GM18861 (cell line): ENCODE data around the gene RTP3.
"Not testable (repeated sequence)": the region's sequence is repeated elsewhere in the genome, so short reads cannot be mapped to it uniquely, and the experiment has no call there.

ENCODE experiments used
- ATAC-seq: cut with Tn5 transposase; IDR thresholded peaks from one replicate; pipeline ENCODE4 v1.9.1; 2021; ENCODE audit not compliant: unreplicated experiment

Gene RTP3

DNA sequence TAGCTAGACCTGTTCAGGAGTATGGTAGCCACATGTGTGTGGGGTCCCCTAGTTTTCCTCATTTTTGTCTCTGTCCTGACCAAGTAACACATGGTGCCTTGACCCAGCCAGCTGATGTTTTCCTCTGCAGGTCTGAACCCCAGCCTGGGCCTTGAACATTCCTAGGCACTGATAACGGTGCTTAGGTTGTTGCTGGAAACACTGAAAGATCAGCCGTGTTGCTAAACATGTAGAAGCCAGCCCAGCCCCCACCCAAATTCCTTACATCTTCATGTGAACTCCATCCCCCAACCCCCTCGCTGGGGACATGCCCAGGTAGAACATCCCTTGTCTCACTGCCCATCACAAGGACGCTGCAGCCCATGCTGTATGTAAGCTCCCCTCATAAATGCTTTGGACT is 18.7 kb downstream of the RTP3 start:
- no peak for ATAC-seq

DNA sequence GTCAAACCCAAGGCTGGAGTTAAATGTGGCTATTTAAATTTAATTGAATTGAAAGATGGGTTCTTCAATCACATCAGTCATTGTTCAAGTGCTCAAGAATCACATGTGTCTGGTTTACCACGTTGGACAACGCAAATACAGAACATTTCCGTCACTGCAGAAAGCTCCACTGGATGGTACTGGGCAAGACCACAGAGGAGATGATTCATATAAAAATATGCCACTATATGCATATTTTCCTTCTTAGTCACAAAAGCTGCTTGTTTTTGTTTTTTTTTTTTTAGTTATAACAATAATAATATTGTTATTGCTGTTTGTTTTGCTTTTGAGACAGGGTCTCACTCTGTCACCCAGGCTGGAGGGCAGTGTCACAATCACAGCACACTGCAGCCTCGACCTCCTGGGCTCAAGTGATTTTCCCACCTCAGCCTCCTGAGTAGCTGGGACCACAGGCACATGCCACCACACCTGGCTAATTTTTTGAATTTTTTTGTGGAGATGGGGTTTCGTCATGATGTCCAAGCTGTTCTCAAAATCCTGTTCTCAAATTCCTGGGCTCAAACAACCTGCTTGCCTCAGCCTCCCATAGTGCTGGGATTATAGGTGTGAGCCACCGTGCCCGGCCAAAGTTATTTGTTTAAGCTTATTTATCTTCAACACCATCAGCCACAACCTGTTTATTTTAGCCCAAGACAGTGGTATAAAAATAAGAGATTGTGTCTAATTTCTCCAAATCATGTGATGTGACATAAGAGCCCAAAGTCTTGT is 19.4 kb downstream of the RTP3 start:
- no peak for ATAC-seq

DNA sequence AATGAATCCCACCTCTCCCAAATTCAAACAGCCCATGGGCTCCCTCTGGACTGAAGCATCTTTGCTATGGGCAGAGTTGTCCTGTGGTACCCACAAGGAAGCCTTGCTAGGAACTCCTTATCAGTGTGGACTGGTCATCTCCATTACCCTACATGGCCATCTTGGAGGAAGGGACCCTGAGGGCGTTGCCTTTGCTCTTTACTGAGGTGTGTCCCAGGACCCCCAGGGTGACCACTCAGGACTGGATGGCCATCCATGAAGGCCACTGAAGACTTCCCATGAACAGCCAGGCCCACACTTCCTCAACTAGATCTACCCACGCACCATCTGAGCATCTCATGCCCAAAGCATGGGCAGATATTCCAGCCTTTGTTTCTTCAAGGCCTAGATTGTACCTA is 20.0 kb downstream of the RTP3 start:
- no peak for ATAC-seq

DNA sequence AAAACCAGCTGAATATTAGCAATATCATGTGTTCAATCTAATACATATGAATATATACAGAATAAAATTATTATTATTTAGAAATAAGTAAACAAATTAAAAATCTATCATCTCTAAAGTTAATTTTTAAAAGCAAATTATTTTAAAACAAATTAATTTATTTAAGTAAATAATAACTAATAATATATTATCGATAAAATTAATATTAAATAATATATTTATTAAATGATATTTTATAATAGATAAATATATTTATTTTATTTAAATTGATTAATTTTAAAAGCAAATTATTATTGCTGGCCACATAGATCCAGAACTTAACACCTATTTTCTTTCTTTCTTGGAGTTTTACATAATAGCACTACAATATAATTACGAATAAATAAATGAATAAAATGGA is 22.2 kb downstream of the RTP3 start:
- no peak for ATAC-seq

DNA sequence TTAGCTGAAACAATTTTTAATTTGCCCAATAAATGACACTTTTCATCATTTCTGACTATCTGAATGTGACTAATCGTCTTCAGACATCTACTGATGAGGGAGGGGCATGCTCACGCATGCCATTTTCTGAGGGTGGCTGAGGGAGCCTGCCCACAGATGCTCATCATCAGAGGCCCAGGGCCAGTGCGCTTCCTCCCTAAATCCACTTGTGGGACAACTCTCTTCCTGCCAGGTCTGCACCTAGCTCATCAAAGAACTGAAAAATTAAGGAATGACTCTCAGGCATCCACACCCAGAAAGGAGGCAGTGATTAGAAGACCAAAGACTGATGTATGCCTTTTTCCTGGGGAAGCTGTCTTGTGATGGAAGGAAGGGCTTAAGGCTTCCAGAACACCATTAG is 22.8 kb downstream of the RTP3 start:
- no peak for ATAC-seq

DNA sequence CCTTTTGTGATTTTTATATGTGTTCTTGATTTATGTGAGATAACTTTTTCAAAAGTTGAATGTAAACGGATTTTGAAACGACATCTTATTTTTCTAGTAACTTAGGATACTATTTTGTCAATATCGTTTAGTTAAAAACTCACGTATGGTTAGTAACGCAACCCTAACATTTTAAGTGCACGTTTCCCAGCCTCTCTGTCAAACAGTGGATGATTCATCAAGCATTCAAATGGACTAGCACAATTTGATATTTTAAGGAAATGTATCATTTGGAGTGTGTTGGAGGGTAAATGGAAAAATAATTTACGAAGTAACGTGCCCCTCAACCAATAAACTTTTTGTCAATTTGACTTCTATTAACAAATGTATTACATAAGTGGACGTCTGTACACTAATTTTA is 23.3 kb downstream of the RTP3 start:
- no peak for ATAC-seq

DNA sequence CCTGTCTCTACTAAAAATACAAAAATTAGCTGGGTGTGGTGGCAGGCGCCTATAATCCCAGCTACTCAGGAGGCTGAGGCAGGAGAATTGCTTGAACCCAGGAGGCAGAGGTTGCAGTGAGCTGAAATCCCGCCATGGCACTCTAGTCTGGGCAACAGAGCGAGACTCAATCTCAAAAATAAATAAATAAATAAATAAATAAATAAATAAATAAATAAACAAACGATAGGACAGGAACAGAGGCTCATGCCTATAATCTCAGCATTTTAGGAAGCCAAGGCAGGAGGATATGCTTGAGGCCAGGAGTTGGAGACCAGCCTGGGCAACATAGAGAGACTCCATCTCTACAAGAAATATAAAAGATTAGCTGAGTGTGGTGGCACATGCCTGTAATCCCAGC is 24.4 kb downstream of the RTP3 start:
- ATAC-seq, result not testable (repeated sequence)

DNA sequence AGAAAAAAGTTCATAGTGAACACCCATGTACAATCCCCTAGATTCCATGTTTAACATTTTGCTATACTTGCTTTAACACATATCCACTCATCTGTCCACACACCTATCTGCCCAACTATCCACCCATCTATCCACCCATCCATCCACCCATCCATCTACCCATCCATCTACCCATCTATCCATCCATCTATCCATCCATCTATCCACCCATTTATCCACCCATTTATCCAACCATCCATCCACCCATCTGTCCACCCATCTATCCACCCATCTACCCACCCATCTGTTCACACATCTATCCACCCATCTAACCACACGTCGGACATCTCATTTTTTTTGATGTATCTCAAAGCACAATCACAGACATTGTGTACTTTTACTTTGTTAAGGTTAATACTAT is 25.8 kb downstream of the RTP3 start:
- no peak for ATAC-seq

DNA sequence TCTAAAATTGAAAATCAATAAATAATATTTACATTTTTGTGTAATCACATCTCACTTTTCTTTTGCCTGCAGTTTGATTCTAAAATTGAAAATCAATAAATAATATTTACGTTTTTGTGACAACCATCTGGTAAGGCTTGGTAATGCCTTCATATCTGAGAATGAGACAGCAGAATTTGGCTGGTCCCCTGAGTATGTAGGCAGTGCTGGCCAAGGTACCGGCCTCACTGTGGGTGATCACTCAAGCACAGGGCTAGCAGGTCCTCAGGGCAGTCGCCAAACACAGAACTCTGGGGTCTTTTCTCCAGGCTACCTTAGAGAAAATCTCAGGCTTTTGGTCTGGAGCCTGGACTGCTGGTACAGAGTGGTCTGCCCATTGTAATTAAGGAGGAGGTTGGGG is 26.2 kb downstream of the RTP3 start:
- no peak for ATAC-seq

DNA sequence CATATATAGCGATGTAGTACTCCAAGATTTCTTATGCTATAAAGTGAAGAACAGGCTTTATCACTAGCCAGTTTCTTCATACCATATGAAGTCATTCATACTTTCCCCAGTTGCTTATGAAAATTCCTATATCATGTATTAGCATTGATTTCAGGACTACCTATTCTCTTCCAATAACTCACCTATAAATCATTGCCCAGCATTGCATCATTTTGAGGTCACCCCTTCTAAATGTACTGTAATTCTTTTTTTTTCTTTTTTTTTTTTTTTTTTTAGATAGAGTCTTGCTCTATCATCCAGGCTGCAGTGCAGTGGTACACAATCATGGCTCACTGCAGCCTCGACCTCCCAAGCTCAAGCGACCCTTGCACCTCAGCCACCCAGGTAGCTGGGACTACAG is 27.1 kb downstream of the RTP3 start:
- no peak for ATAC-seq

DNA sequence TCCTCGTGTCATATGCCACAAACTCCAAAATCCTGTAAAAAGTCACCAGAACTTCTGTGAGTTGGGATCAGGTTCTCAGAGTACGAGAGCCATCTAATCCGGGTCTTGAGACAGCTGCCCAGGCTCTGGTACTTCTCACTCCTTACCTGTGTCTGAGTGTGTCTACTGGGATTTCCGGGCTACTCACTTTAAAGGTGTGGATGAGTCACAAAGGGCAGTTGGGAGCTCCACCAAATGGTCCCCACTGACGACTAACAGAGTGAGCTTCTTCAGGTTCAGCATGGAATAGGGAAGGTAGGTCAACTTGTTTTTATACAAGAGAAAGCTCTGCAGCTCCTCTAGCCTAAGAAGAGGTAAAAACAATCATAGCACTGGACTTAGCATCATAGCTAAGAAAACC is 29.5 kb downstream of the RTP3 start:
- no peak for ATAC-seq

DNA sequence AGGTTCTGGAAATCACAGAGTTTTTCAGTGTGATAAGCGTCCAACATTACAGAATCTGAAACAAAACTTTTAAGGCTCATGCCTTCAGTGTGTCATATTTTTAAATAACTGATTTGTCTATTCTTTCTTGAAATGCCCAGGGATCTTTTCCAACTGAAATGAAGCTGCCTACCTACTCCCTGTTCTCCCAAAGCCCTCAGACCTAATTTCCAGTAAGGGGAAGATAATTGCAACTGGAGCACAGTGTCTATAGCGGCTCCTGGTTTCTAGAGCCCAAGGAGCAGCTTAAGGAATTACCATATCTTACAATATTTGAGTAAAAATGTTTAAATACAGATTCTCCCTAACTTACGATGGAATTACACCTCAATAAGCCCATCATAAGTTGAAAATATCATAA is 35.3 kb downstream of the RTP3 start:
- ATAC-seq, result no peak

DNA sequence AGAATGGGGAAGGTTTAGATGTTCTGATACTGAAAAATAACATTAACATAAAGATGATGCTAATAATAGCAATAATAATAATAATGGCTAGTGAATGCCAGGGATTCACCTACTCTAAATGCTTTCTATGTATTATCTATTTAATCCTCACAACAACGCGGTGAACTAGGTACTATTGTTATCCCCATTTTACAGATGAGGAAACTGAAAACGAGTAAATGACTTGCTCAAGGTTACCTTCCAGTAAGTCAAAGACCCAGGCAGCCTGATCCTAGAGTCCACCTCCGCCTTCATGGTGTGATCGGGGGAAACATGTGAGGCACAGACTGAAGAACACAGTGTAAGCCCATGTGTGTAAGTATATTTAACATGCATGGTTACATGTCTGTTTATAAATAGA is 38.0 kb downstream of the RTP3 start:
- no peak for ATAC-seq

DNA sequence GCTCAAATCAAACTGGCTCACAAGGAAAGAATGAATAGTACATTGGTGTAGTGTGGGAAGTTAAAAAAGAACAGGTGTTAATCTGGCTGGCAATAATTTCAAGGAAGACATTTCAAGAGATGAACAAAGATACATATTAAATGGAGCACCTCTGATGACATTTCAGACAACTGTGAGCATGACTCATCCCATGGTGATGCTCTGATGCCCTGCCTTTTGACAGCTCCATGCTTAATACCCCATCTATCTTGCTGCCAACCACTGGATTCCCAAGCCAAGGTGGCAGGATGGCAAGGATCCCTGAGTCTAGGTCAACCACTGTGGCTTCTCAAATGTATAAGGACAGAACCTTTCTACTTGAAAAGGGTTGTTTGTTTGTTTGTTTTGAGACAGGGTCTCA is 39.0 kb downstream of the RTP3 start:
- ATAC-seq, result no peak

DNA sequence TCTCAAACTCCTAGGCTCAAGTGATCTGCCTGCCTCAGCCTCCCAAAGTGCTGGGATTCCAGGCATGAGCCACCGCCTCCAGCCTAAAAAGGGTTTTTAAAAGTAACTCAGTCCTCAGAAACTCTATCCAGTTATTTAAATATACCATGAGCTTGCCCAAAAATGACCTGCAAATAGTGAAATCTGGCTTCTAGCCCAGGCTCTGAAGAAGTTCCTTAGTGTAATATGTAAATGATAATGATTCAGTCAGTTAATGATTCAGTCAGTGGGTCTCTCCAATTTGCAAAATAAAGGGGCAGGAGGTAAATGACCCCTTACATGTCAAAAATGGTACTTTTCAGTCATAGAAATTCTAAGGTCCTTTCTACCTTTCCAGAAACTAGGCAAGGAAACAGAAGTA is 39.5 kb downstream of the RTP3 start:
- no peak for ATAC-seq

DNA sequence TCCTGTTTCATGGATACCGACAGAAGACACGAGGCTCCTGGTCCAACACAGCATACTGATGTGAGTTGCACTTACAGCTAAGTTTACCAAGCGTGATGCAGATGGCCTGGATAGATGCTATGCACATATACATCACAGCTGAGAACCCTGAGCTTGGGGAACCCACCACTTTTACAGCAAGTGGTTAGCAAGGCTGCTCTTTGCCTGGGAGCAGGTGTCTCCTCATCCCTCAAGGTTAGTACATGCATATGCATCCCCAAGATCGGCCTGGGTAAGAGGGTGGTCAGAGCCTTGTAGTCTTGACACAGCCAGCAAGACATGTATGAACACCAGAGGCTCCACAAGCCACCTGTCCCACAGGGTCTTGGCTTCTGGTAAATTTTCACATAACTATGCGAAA is 40.0 kb downstream of the RTP3 start:
- no peak for ATAC-seq

DNA sequence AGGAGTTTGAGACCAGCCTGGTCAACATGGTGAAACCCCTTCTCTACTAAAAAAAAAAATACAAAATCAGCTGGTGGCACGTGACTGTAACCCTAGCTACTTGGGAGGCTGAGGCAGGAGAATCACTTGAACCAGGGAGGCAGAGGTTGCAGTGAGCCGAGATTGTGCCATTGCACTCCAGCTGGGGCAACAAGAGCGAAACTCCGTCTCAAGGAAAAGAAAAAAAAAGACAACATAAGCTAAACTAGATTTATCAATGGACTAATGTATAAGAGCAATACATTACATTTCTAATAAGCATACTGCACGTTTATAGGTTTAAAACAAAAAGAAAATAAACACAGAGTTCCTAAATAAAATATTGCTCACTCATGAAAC is 40.6 kb downstream of the RTP3 start:
- ATAC-seq, result not testable (repeated sequence)

DNA sequence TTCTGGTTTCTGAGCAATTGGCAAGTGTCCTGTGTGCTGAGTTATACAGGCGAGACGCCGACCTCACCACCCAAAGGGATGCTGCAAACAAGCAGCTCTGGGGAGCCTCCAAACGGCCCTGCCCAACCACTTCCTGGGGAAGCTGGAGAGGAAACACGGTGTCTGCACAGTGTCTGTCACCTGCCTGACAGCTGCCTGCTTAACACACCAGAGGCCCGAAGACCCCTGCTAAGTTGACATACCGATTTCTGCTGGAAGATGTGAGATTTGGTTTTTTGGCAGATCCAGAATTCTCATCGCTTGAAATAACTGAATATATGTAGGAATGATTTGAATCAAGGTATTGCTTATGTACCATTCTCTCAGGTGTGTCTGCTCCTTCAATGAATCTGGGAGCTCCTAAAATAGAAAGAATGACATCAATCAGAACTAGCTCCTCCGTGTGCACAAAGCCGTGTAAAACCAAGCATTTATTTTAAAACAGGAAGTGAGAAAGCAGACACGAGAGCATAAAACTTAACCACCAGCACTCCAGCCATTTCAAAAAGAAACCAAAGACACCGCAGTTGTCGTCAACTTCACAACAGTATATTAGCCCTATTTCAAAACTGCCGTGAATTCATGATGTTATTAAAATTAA is 41.1 kb downstream of the RTP3 start:
- peak; percentile 55 for ATAC-seq

DNA sequence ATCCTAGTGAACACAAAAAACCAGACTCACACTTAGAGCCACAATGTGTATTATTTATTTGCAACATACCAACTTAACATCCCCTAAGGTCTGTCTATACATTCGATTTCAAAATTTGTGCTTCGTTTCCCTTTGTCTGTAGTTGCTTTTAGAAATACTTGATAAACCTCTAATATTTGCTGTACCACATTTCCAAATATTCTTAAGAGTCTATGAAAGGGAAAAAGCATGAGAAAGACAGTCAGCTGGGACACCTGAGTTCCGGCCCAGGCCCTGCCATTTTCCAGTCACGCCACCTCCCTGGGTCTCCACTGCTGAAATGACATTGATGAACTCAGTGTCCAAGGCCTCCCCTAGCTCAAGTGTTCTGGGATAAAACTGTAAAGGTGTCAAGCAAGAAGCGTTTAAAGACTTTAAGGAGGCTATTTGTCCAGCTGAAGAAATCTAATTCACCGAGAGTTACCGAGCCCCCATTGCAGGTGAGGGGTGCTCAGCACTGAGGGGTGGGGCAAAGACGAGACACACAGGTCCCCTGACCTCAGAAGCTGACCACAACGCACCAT is 41.7 kb downstream of the RTP3 start:
- ATAC-seq, result no peak

DNA sequence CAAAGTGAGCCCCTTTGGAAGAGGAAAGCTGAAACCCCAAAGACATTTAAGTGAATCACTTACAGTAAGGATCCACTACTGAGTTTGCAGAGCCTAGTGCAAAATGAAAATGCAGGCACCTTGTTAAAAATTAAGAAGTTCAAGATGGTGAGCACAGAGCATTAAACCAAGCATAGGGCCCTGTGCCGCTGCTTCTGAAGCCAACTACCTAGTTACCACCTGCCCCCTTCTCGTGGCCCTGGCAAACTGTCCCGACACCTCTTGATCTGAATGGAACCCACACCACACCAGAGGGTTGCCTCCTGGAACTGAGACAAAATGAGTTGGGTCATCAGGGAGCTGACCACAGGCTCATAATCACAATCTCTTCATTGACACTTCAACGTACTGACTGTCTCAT is 42.8 kb downstream of the RTP3 start:
- no peak for ATAC-seq

DNA sequence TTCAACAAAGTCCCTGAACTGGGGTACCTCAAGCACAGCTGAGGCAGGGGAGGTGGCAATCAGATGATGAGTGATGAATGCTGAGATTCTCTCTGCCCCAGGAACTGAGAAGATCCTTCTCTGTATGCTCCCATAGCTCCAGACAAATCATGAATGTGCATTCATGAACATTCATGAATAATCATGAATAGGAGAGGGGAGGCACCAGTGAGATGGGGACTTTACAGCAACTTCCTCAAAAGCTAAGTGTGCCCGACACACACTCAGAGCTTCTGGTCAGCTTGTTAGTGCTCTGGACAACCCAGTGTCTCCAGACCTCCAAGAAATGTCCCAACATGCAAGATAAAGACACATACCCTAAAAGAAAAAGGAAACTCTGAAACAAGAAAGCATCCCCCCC is 44.1 kb downstream of the RTP3 start:
- ATAC-seq, result no peak

DNA sequence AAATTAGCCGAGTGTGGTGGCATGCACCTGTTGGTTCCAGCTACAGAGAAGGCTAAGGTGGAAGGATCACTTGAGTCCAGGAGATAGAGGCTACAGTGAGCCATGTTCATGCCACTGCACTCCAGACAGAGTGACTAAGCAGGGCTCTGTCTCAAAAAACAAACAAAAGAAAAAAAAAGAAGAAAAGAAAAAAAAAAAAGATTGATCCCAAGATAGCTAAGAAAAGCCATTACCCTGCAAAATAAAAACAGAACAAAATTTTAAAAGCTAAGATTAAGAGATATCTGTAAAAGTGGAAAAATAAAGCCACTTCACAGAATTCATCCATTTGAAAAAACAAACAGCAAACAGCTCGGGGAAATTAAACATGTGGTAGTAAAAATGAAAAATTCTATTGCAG is 44.6 kb downstream of the RTP3 start:
- no peak for ATAC-seq

DNA sequence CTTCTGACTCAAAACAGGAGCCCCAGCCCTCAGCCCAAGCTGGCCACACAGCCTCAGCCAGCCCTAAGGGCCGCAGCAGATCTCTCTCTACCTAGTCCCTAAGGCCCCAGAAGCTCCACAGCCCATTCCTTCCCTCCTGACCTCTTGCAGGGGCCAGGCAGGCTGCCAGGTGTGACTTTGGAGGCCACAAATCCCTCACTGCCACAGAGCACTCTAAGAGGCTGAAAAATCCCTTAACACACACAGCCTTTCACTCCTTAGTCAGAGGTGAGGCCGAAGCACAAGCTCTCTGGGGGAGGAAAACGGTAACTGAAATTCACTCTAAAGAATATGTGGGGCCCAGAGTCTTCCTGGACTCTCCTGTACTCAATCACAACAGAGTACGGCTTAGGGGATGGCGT is 45.0 kb downstream of the RTP3 start:
- ATAC-seq, result no peak
